ENCODE results near the gene PTPRF.
A peak's percentile ranks its signal among the peaks of the same experiment; 100 is the strongest.

PTPRF gene

DNA sequence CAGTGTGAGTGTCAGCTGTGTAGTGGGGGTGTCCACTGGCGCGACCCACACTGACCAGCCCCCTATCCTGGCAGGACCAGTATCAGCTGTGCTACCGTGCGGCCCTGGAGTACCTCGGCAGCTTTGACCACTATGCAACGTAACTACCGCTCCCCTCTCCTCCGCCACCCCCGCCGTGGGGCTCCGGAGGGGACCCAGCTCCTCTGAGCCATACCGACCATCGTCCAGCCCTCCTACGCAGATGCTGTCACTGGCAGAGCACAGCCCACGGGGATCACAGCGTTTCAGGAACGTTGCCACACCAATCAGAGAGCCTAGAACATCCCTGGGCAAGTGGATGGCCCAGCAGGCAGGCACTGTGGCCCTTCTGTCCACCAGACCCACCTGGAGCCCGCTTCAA, 91.2 kb downstream of the PTPRF start:
- WGBS: 95% methylated on average over 18 of the region's 18 CpGs
- H2BK5ac ChIP-seq (ENCODE audit: low read depth, low read length, poor library complexity, severe bottlenecking): no peak overlapping the region
- H3K4me3 ChIP-seq (ENCODE audit: insufficient read depth in 1 of 2, low read depth in 1 of 2, low read length in 2 of 2): no peak overlapping the region

DNA sequence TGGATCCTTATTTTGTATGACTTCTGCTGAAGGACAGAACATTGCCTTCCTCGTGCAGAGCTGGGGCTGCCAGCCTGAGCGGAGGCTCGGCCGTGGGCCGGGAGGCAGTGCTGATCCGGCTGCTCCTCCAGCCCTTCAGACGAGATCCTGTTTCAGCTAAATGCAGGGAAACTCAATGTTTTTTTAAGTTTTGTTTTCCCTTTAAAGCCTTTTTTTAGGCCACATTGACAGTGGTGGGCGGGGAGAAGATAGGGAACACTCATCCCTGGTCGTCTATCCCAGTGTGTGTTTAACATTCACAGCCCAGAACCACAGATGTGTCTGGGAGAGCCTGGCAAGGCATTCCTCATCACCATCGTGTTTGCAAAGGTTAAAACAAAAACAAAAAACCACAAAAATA, 91.8 kb downstream of the PTPRF start:
- H3K4ac ChIP-seq (ENCODE audit: low read depth in 1 of 2, low read length in 2 of 2): no peak overlapping the region
- no peak overlapping the region for H3K9ac ChIP-seq (ENCODE audit: low read length)
- no peak overlapping the region for H2BK120ac ChIP-seq (ENCODE audit: low read depth, low read length)
- H3K4me2 ChIP-seq (ENCODE audit: low read length, poor library complexity, severe bottlenecking): no peak overlapping the region
- H4K8ac ChIP-seq (ENCODE audit: low read length): no peak overlapping the region
- H3K27ac ChIP-seq (ENCODE audit: low read length, poor library complexity, severe bottlenecking): no peak overlapping the region
- no peak overlapping the region for H2BK15ac ChIP-seq (ENCODE audit: low read depth, poor library complexity, severe bottlenecking)
- no peak overlapping the region for H3K23ac ChIP-seq (ENCODE audit: low read length in 2 of 2)
- H3K14ac ChIP-seq (ENCODE audit: low read length in 2 of 2): no peak overlapping the region
- no peak overlapping the region for H3K4me3 ChIP-seq (ENCODE audit: insufficient read depth in 1 of 2, low read depth in 1 of 2, low read length in 2 of 2)
- H4K91ac ChIP-seq (ENCODE audit: low read length): no peak overlapping the region
- DNase-seq: no peak
- H2AK5ac ChIP-seq (ENCODE audit: low read length, severe bottlenecking): no peak overlapping the region
- no peak overlapping the region for H2BK12ac ChIP-seq (ENCODE audit: low read length in 2 of 2)
- no peak overlapping the region for H3K18ac ChIP-seq (ENCODE audit: low read depth in 1 of 2, low read length in 2 of 2)
- WGBS: 81% methylated on average over 10 of the region's 10 CpGs
- no peak overlapping the region for H2BK5ac ChIP-seq (ENCODE audit: low read depth, low read length, poor library complexity, severe bottlenecking)
- H3K9me3 ChIP-seq (ENCODE audit: control insufficient read depth, low read length): no peaks in the 10 kb centered on the region
- H3K79me1 ChIP-seq (replicated peaks; ENCODE audit: low read length, poor library complexity, severe bottlenecking): no peaks in the 10 kb centered on the region
- no peaks in the 10 kb centered on the region for H3K4me1 ChIP-seq (ENCODE audit: control insufficient read depth, insufficient read depth, low read depth, low read length)
- no peaks in the 10 kb centered on the region for H3K27me3 ChIP-seq (ENCODE audit: control insufficient read depth in 1 of 2, insufficient read depth in 1 of 2, low read length in 2 of 2)
- peaks cover 9 to 67% of the 10 kb centered on the region in 2 experiments for H3K36me3 ChIP-seq (ENCODE audit: control insufficient read depth in 1 of 2, insufficient read depth in 2 of 2, low read depth in 1 of 2, low read length in 2 of 2)
- no peak overlapping the region for H2AFZ ChIP-seq (ENCODE audit: low read depth, low read length)

More for the DNA sequence above, 91.2 kb downstream of the PTPRF start:
- no peak overlapping the region for H2BK15ac ChIP-seq (ENCODE audit: low read depth, poor library complexity, severe bottlenecking)
- H4K91ac ChIP-seq (ENCODE audit: low read length): no peak overlapping the region
- H3K4me2 ChIP-seq (ENCODE audit: low read length, poor library complexity, severe bottlenecking): no peak overlapping the region
- H2BK12ac ChIP-seq (ENCODE audit: low read length in 2 of 2): no peak overlapping the region
- H2BK120ac ChIP-seq (ENCODE audit: low read depth, low read length): no peak overlapping the region
- H3K18ac ChIP-seq (ENCODE audit: low read depth in 1 of 2, low read length in 2 of 2): no peak overlapping the region
- H3K79me1 ChIP-seq (replicated peaks; ENCODE audit: low read length, poor library complexity, severe bottlenecking): no peaks in the 10 kb centered on the region
- no peaks in the 10 kb centered on the region for H3K4me1 ChIP-seq (ENCODE audit: control insufficient read depth, insufficient read depth, low read depth, low read length)
- H3K9me3 ChIP-seq (ENCODE audit: control insufficient read depth, low read length): no peaks in the 10 kb centered on the region
- no peak overlapping the region for H2AFZ ChIP-seq (ENCODE audit: low read depth, low read length)
- no peak overlapping the region for H2AK5ac ChIP-seq (ENCODE audit: low read length, severe bottlenecking)
- H3K27ac ChIP-seq (ENCODE audit: low read length, poor library complexity, severe bottlenecking): no peak overlapping the region
- H3K4ac ChIP-seq (ENCODE audit: low read depth in 1 of 2, low read length in 2 of 2): no peak overlapping the region
- H3K27me3 ChIP-seq (ENCODE audit: control insufficient read depth in 1 of 2, insufficient read depth in 1 of 2, low read length in 2 of 2): no peaks in the 10 kb centered on the region
- peaks cover 9 to 71% of the 10 kb centered on the region in 2 experiments for H3K36me3 ChIP-seq (ENCODE audit: control insufficient read depth in 1 of 2, insufficient read depth in 2 of 2, low read depth in 1 of 2, low read length in 2 of 2)
- no peak overlapping the region for H3K23ac ChIP-seq (ENCODE audit: low read length in 2 of 2)
- no peak overlapping the region for H3K9ac ChIP-seq (ENCODE audit: low read length)
- no peak overlapping the region for H4K8ac ChIP-seq (ENCODE audit: low read length)
- H3K14ac ChIP-seq (ENCODE audit: low read length in 2 of 2): no peak overlapping the region
- no peak for DNase-seq

DNA sequence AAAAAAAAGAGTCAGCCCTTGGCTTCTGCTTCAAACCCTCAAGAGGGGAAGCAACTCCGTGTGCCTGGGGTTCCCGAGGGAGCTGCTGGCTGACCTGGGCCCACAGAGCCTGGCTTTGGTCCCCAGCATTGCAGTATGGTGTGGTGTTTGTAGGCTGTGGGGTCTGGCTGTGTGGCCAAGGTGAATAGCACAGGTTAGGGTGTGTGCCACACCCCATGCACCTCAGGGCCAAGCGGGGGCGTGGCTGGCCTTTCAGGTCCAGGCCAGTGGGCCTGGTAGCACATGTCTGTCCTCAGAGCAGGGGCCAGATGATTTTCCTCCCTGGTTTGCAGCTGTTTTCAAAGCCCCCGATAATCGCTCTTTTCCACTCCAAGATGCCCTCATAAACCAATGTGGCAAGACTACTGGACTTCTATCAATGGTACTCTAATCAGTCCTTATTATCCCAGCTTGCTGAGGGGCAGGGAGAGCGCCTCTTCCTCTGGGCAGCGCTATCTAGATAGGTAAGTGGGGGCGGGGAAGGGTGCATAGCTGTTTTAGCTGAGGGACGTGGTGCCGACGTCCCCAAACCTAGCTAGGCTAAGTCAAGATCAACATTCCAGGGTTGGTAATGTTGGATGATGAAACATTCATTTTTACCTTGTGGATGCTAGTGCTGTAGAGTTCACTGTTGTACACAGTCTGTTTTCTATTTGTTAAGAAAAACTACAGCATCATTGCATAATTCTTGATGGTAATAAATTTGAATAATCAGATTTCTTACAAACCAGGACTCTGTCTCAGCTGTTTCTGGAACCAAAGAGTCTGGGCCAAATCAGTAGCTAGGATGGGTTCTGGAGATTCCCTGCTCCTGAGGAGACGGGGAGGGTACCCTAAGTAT, 92.5 kb downstream of the PTPRF start:
- Histone ChIP-seq H3K18ac (ENCODE audit: low read depth in 1 of 2, low read length in 2 of 2) (no peak overlapping the region), H3K27ac (ENCODE audit: low read length, poor library complexity, severe bottlenecking) (no peak overlapping the region), H2BK120ac (ENCODE audit: low read depth, low read length) (no peak overlapping the region), H3K4me2 (ENCODE audit: low read length, poor library complexity, severe bottlenecking) (no peak overlapping the region), H3K9me3 (ENCODE audit: control insufficient read depth, low read length) (no peaks in the 10 kb centered on the region), H3K36me3 (ENCODE audit: control insufficient read depth in 1 of 2, insufficient read depth in 2 of 2, low read depth in 1 of 2, low read length in 2 of 2) (peaks cover 6 to 62% of the 10 kb centered on the region in 2 experiments), H3K14ac (ENCODE audit: low read length in 2 of 2) (no peak overlapping the region), H3K23ac (ENCODE audit: low read length in 2 of 2) (no peak overlapping the region), H4K91ac (ENCODE audit: low read length) (no peak overlapping the region), H3K9ac (ENCODE audit: low read length) (no peak overlapping the region), H2BK15ac (ENCODE audit: low read depth, poor library complexity, severe bottlenecking) (no peak overlapping the region), H2BK5ac (ENCODE audit: low read depth, low read length, poor library complexity, severe bottlenecking) (no peak overlapping the region), H3K27me3 (ENCODE audit: control insufficient read depth in 1 of 2, insufficient read depth in 1 of 2, low read length in 2 of 2) (no peaks in the 10 kb centered on the region), H3K4me1 (ENCODE audit: control insufficient read depth, insufficient read depth, low read depth, low read length) (no peaks in the 10 kb centered on the region), H3K4ac (ENCODE audit: low read depth in 1 of 2, low read length in 2 of 2) (no peak overlapping the region), H2AK5ac (ENCODE audit: low read length, severe bottlenecking) (no peak overlapping the region), H3K4me3 (ENCODE audit: insufficient read depth in 1 of 2, low read depth in 1 of 2, low read length in 2 of 2) (no peak overlapping the region), H3K79me1 (replicated peaks; ENCODE audit: low read length, poor library complexity, severe bottlenecking) (no peaks in the 10 kb centered on the region), H4K8ac (ENCODE audit: low read length) (no peak overlapping the region), H2BK12ac (ENCODE audit: low read length in 2 of 2) (no peak overlapping the region), H2AFZ (ENCODE audit: low read depth, low read length) (no peak overlapping the region)
- no peak for DNase-seq
- WGBS: 98% methylated on average over 13 of the region's 13 CpGs

DNA sequence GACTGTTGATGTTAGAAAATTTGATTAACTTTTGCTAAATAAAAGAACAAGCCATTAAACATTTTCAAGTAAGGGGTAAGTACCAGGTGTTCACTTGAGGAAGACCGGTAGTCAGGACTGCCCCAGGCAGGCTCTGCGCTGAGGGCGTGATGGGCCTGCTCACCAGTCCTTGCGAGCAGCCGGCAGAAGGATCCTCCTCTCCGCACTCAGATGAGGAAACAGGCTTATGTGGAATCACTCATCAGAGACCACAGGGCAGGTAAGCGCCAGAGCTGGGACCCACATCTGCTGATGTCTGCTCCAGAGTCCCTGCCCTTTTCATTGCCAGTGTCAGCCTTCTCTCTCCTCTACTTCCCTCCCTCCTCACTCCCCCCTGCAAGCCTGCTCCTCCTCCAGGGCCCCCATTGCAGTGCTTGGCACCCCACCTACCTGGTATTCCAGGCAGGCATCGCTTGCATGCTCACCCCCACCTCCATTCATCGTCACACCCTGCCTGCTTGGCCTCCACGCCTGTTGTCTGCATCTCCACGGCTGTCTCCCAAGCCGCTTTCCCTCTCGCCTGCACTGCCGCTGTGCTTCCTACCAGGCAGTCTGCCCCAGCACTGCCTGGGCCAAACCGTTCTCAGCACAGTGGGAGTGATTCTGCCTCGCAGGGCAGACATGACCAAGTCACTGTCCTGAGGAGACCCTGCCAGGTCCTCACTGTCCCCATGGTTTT, 94.5 kb downstream of the PTPRF start:
- H2BK120ac ChIP-seq (ENCODE audit: low read depth, low read length): no peak overlapping the region
- no peak overlapping the region for H2AK5ac ChIP-seq (ENCODE audit: low read length, severe bottlenecking)
- H3K14ac ChIP-seq (ENCODE audit: low read length in 2 of 2): no peak overlapping the region
- no peak for DNase-seq
- H3K27me3 ChIP-seq (ENCODE audit: control insufficient read depth in 1 of 2, insufficient read depth in 1 of 2, low read length in 2 of 2): no peaks in the 10 kb centered on the region
- no peak overlapping the region for H3K18ac ChIP-seq (ENCODE audit: low read depth in 1 of 2, low read length in 2 of 2)
- no peak overlapping the region for H2BK15ac ChIP-seq (ENCODE audit: low read depth, poor library complexity, severe bottlenecking)
- H4K91ac ChIP-seq (ENCODE audit: low read length): no peak overlapping the region
- H3K9me3 ChIP-seq (ENCODE audit: control insufficient read depth, low read length): no peaks in the 10 kb centered on the region
- H3K4me1 ChIP-seq (ENCODE audit: control insufficient read depth, insufficient read depth, low read depth, low read length): no peaks in the 10 kb centered on the region
- no peak overlapping the region for H2BK12ac ChIP-seq (ENCODE audit: low read length in 2 of 2)
- H3K4ac ChIP-seq (ENCODE audit: low read depth in 1 of 2, low read length in 2 of 2): no peak overlapping the region
- no peak overlapping the region for H3K4me3 ChIP-seq (ENCODE audit: insufficient read depth in 1 of 2, low read depth in 1 of 2, low read length in 2 of 2)
- no peak overlapping the region for H2BK5ac ChIP-seq (ENCODE audit: low read depth, low read length, poor library complexity, severe bottlenecking)
- WGBS: 93% methylated on average over 16 of the region's 16 CpGs
- no peak overlapping the region for H2AFZ ChIP-seq (ENCODE audit: low read depth, low read length)
- H3K79me1 ChIP-seq (replicated peaks; ENCODE audit: low read length, poor library complexity, severe bottlenecking): no peaks in the 10 kb centered on the region
- H3K27ac ChIP-seq (ENCODE audit: low read length, poor library complexity, severe bottlenecking): no peak overlapping the region
- no peak overlapping the region for H3K23ac ChIP-seq (ENCODE audit: low read length in 2 of 2)
- peak overlapping the region; percentile 14 for H4K8ac ChIP-seq (ENCODE audit: low read length)
- H3K9ac ChIP-seq (ENCODE audit: low read length): no peak overlapping the region
- peaks cover 5 to 42% of the 10 kb centered on the region in 2 experiments for H3K36me3 ChIP-seq (ENCODE audit: control insufficient read depth in 1 of 2, insufficient read depth in 2 of 2, low read depth in 1 of 2, low read length in 2 of 2)
- no peak overlapping the region for H3K4me2 ChIP-seq (ENCODE audit: low read length, poor library complexity, severe bottlenecking)
